ENCODE data around the gene ESF1. TPM values are rescaled to one million over a fixed set of nuclear protein-coding genes. Genes with fewer than 3 reads are reported as not detected.

The ESF1 gene
- total RNA-seq, 1 experiment from 2014 or later = 28.7 TPM

- no peak for DNase-seq (ENCODE audit: low spot score)
- ChIA-PET CTCF (no interaction called here), POLR2A (no interaction called here)
- Mint-ChIP-seq H3K4me3 (no peak overlapping the region), H3K27ac (no peak overlapping the region), H3K4me1 (no peaks in the 10 kb centered on the region), H3K36me3 (peaks cover 32% of the 10 kb centered on the region), H3K27me3 (ENCODE audit: low read depth) (no peaks in the 10 kb centered on the region), H3K9me3 (peaks cover 27% of the 10 kb centered on the region)
- no peak for TF ChIP-seq ELF4 (CRISPR knock-in tag; IDR thresholded peaks at IDR 0.05; ENCODE audit: low read depth)
- TF ChIP-seq ZNF671 (CRISPR knock-in tag; IDR thresholded peaks at IDR 0.05) = no peak
- no peak for TF ChIP-seq ZNF532 (CRISPR knock-in tag; IDR thresholded peaks at IDR 0.05; ENCODE audit: borderline replicate concordance)
- no peak for TF ChIP-seq NFATC4 (CRISPR knock-in tag; IDR thresholded peaks at IDR 0.05)
- no peak for TF ChIP-seq IRF2 (CRISPR knock-in tag; IDR thresholded peaks at IDR 0.05; ENCODE audit: borderline replicate concordance, low read depth)
- no peak for ATAC-seq
These were observed 76.5 kb downstream of the ESF1 start for GRCh38 chr20:13708234-13708633.

GRCh38 chr20:13703265-13703664 is 81.5 kb downstream of the ESF1 start:
- no peak overlapping the region for H3K4me3 Mint-ChIP-seq
- ChIA-PET CTCF (interaction anchor here (1.2 kb wide), 1 partner anchor 92 kb away, joined by 4 read pairs; no protein-coding TSS in a partner anchor), POLR2A (no interaction called here)
- DNase-seq (ENCODE audit: low spot score) = peak; percentile 45
- TF ChIP-seq STAT6 (CRISPR knock-in tag; conservative IDR thresholded peaks at IDR 0.05; ENCODE audit: low read depth) (no peak), NR2C2 (CRISPR knock-in tag; IDR thresholded peaks at IDR 0.05) (no peak), ZNF263 (CRISPR knock-in tag; IDR thresholded peaks at IDR 0.05; ENCODE audit: low read depth) (no peak), AFF4 (CRISPR knock-in tag; IDR thresholded peaks at IDR 0.05; ENCODE audit: borderline replicate concordance) (no peak), RELA (CRISPR knock-in tag; IDR thresholded peaks at IDR 0.05; ENCODE audit: borderline replicate concordance) (no peak), JUN (CRISPR knock-in tag; IDR thresholded peaks at IDR 0.05) (no peak), TCF7 (CRISPR knock-in tag; IDR thresholded peaks at IDR 0.05; ENCODE audit: low read depth) (no peak), SMAD3 (CRISPR knock-in tag; IDR thresholded peaks at IDR 0.05; ENCODE audit: borderline replicate concordance) (no peak), ZNF219 (CRISPR knock-in tag; IDR thresholded peaks at IDR 0.05; ENCODE audit: borderline replicate concordance) (no peak), HMGXB4 (CRISPR knock-in tag; IDR thresholded peaks at IDR 0.05) (no peak), ZBTB21 (CRISPR knock-in tag; IDR thresholded peaks at IDR 0.05; ENCODE audit: borderline replicate concordance) (no peak), SOX15 (CRISPR knock-in tag; IDR thresholded peaks at IDR 0.05) (no peak), ZNF671 (CRISPR knock-in tag; IDR thresholded peaks at IDR 0.05) (no peak), CBFB (CRISPR knock-in tag; IDR thresholded peaks at IDR 0.05; ENCODE audit: low read depth) (no peak), TP53 (CRISPR knock-in tag; IDR thresholded peaks at IDR 0.05) (no peak), MYBL2 (CRISPR knock-in tag; IDR thresholded peaks at IDR 0.05) (no peak)
- H3K4me1 Mint-ChIP-seq = no peaks in the 10 kb centered on the region
- H3K27me3 Mint-ChIP-seq (ENCODE audit: low read depth) = no peaks in the 10 kb centered on the region
- H3K9me3 Mint-ChIP-seq = no peaks in the 10 kb centered on the region
- H3K36me3 Mint-ChIP-seq = no peaks in the 10 kb centered on the region
- no peak for ATAC-seq
- H3K27ac Mint-ChIP-seq = no peak overlapping the region
